ENCODE measurements around the gene SCYGR5. TPM values are rescaled to one million over a fixed set of nuclear protein-coding genes. Genes with fewer than 3 reads are reported as not detected.
A peak's percentile ranks its signal among the peaks of the same experiment; 100 is the strongest.

The SCYGR5 gene
- total and polyA plus RNA-seq, 9 donors = not detected

DNA sequence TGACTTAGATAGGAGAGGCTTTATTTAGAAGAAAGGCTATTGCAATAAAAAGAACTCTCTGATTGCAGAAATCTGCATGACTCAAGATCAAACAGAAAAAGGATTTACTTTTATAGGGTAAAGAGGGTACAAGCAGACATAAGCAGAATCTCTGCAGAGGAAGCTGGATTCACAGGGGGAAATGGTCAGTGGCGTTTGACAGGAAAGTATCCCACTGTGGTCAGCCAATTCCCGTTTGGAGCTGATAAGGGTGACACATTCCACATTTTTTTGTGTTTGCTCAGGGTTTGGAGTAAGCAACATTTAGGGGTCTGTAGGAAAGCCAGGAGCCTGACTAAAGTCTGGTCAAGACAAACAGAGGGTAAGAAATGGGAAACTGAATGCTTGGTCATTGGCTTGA lies 23.9 kb upstream of the SCYGR5 start:
- H3K9me3 ChIP-seq (replicated peaks; ENCODE audit: control insufficient read depth, low read depth, low read length) = no peaks in the 10 kb centered on the region
- no peak overlapping the region for H3K27ac ChIP-seq (ENCODE audit: low read length)
- no peaks in the 10 kb centered on the region for H3K4me1 ChIP-seq (ENCODE audit: control insufficient read depth, insufficient read depth, low read length)
- no peaks in the 10 kb centered on the region for H3K27me3 ChIP-seq (ENCODE audit: control insufficient read depth, insufficient read depth, low read length)
- H3K4me3 ChIP-seq (ENCODE audit: low read length) = no peak overlapping the region
- WGBS (ENCODE audit: insufficient coverage) = 6% methylated on average over 2 of the region's 2 CpGs
- no peak for DNase-seq
- no peaks in the 10 kb centered on the region for H3K36me3 ChIP-seq (ENCODE audit: control insufficient read depth, insufficient read depth, low read length)

- H3K36me3 ChIP-seq (ENCODE audit: control insufficient read depth, insufficient read depth, low read length) = no peaks in the 10 kb centered on the region
- H3K9me3 ChIP-seq (replicated peaks; ENCODE audit: control insufficient read depth, low read depth, low read length) = no peaks in the 10 kb centered on the region
- H3K27ac ChIP-seq (ENCODE audit: low read length) = no peak overlapping the region
- no peaks in the 10 kb centered on the region for H3K27me3 ChIP-seq (ENCODE audit: control insufficient read depth, insufficient read depth, low read length)
- no peaks in the 10 kb centered on the region for H3K4me1 ChIP-seq (ENCODE audit: control insufficient read depth, insufficient read depth, low read length)
- no peak for DNase-seq
- 79% methylated on average over 4 of the region's 5 CpGs for WGBS (ENCODE audit: insufficient coverage)
- no peak overlapping the region for H3K4me3 ChIP-seq (ENCODE audit: low read length)
Measured at GRCh38 chr2:227643990-227644551, 22.5 kb upstream of the SCYGR5 start.

- Histone ChIP-seq H3K36me3 (ENCODE audit: control insufficient read depth, insufficient read depth, low read length) (no peaks in the 10 kb centered on the region), H3K4me1 (ENCODE audit: control insufficient read depth, insufficient read depth, low read length) (no peaks in the 10 kb centered on the region), H3K27ac (ENCODE audit: low read length) (no peak overlapping the region), H3K27me3 (ENCODE audit: control insufficient read depth, insufficient read depth, low read length) (no peaks in the 10 kb centered on the region), H3K9me3 (replicated peaks; ENCODE audit: control insufficient read depth, low read depth, low read length) (no peaks in the 10 kb centered on the region), H3K4me3 (ENCODE audit: low read length) (no peak overlapping the region)
- WGBS (ENCODE audit: insufficient coverage) = no CpG with 5 or more reads among the region's 4 CpGs
- DNase-seq = no peak
Measured at GRCh38 chr2:227653419-227653818, 13.2 kb upstream of the SCYGR5 start.

DNA sequence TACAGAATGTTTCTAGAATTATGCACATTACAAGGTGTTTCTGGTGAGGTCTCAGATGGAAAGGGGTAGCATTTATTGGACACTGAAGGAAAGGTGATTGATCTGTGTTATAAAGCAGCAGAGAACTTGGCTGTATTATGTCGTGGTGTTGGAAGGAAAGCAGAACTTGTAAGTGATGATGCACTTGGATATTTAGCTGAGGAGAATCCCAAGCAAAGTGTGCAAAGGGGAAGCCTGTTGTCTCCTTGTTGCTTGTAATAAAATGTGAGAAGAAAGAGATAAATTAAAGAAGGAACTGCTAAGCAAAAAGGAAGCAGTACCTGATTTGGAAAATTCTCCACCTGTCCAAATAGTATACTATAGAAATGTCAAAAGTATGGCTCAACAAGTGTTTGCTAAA lies 12.2 kb upstream of the SCYGR5 start:
- no peaks in the 10 kb centered on the region for H3K4me1 ChIP-seq (ENCODE audit: control insufficient read depth, insufficient read depth, low read length)
- no peak overlapping the region for H3K27ac ChIP-seq (ENCODE audit: low read length)
- no peaks in the 10 kb centered on the region for H3K9me3 ChIP-seq (replicated peaks; ENCODE audit: control insufficient read depth, low read depth, low read length)
- H3K27me3 ChIP-seq (ENCODE audit: control insufficient read depth, insufficient read depth, low read length) = no peaks in the 10 kb centered on the region
- H3K4me3 ChIP-seq (ENCODE audit: low read length) = no peak overlapping the region
- no peak for DNase-seq
- 45% methylated on average over 1 of the region's 1 CpG for WGBS (ENCODE audit: insufficient coverage)
- no peaks in the 10 kb centered on the region for H3K36me3 ChIP-seq (ENCODE audit: control insufficient read depth, insufficient read depth, low read length)

DNA sequence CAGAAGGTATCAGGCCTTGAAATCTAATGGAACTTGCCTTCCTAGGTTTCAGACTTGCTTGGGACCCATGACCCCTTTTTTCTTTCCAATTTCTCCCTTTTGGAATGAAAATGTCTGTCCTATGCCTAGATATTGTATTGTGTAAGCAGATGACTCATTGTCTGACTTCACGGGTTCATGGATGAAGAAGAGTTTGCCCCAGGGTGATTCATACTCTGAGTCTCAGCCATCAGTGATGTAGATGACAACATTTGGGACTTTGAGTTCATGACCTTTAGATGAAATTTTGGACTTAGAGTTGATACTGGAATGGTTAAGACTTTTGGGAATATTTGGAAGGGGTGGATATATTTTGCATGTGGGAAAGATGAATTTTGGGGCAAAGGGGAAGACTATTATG lies 11.2 kb upstream of the SCYGR5 start:
- no peaks in the 10 kb centered on the region for H3K4me1 ChIP-seq (ENCODE audit: control insufficient read depth, insufficient read depth, low read length)
- no peaks in the 10 kb centered on the region for H3K27me3 ChIP-seq (ENCODE audit: control insufficient read depth, insufficient read depth, low read length)
- H3K4me3 ChIP-seq (ENCODE audit: low read length) = no peak overlapping the region
- no peak overlapping the region for H3K27ac ChIP-seq (ENCODE audit: low read length)
- no peaks in the 10 kb centered on the region for H3K9me3 ChIP-seq (replicated peaks; ENCODE audit: control insufficient read depth, low read depth, low read length)
- WGBS (ENCODE audit: insufficient coverage) = 18% methylated on average over 1 of the region's 1 CpG
- no peaks in the 10 kb centered on the region for H3K36me3 ChIP-seq (ENCODE audit: control insufficient read depth, insufficient read depth, low read length)
- peak; percentile 24 for DNase-seq

GRCh38 chr2:227657199-227657845 lies 9.3 kb upstream of the SCYGR5 start:
- Histone ChIP-seq H3K4me1 (ENCODE audit: control insufficient read depth, insufficient read depth, low read length) (no peaks in the 10 kb centered on the region), H3K27ac (ENCODE audit: low read length) (no peak overlapping the region), H3K27me3 (ENCODE audit: control insufficient read depth, insufficient read depth, low read length) (no peaks in the 10 kb centered on the region), H3K36me3 (ENCODE audit: control insufficient read depth, insufficient read depth, low read length) (no peaks in the 10 kb centered on the region), H3K9me3 (replicated peaks; ENCODE audit: control insufficient read depth, low read depth, low read length) (no peaks in the 10 kb centered on the region), H3K4me3 (ENCODE audit: low read length) (no peak overlapping the region)
- no CpG with 5 or more reads among the region's 8 CpGs for WGBS (ENCODE audit: insufficient coverage)
- no peak for DNase-seq

- H3K27ac ChIP-seq (ENCODE audit: low read length) = no peak overlapping the region
- no CpG with 5 or more reads among the region's 7 CpGs for WGBS (ENCODE audit: insufficient coverage)
- H3K9me3 ChIP-seq (replicated peaks; ENCODE audit: control insufficient read depth, low read depth, low read length) = no peaks in the 10 kb centered on the region
- no peak for DNase-seq
- H3K36me3 ChIP-seq (ENCODE audit: control insufficient read depth, insufficient read depth, low read length) = no peaks in the 10 kb centered on the region
- H3K4me1 ChIP-seq (ENCODE audit: control insufficient read depth, insufficient read depth, low read length) = no peaks in the 10 kb centered on the region
- H3K27me3 ChIP-seq (ENCODE audit: control insufficient read depth, insufficient read depth, low read length) = no peaks in the 10 kb centered on the region
- H3K4me3 ChIP-seq (ENCODE audit: low read length) = no peak overlapping the region
Measured at GRCh38 chr2:227661025-227661649, 5.5 kb upstream of the SCYGR5 start.

- DNase-seq = no peak
- WGBS (ENCODE audit: insufficient coverage) = 36% methylated on average over 3 of the region's 3 CpGs
- no peaks in the 10 kb centered on the region for H3K27me3 ChIP-seq (ENCODE audit: control insufficient read depth, insufficient read depth, low read length)
Measured at GRCh38 chr2:227661827-227662226, 4.8 kb upstream of the SCYGR5 start.

DNA sequence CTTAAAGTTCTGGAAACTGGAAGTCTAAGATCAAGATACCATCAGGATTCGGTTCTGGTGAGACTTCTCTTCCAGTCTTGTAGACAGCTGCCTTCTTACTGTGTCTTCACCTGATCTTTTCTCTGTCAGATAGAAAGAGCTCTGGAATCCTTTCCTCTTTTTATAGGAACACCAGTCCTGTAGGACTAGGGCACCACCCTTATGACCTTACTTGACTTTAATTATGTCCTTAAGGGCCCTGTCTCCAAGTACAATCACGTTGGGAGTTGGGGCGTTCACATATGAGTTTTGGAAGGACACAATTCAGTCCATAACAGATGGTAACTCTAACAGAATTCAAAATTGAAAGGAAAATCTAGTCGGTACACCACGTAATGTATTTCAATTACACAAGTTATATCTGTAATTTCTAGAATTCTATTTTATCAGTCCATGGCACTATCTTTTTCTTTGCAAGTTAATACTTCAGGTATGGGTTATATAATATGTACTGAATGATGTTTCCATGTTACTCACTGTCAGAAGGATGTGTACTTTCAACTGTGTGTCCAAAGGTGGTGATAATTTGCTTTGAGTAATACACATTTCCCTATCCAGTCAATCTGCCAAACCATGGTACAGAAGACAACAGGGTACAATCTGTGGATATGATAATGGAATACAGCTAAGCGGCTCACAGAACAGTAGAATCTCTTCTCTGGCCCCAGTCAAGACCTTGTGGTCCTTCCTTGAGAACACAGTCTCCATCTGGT lies 1.2 kb upstream of the SCYGR5 start:
- H3K4me1 ChIP-seq (ENCODE audit: control insufficient read depth, insufficient read depth, low read length) = no peaks in the 10 kb centered on the region
- no peak overlapping the region for H3K27ac ChIP-seq (ENCODE audit: low read length)
- H3K4me3 ChIP-seq (ENCODE audit: low read length) = no peak overlapping the region
- H3K27me3 ChIP-seq (ENCODE audit: control insufficient read depth, insufficient read depth, low read length) = no peaks in the 10 kb centered on the region
- DNase-seq = no peak
- no peaks in the 10 kb centered on the region for H3K36me3 ChIP-seq (ENCODE audit: control insufficient read depth, insufficient read depth, low read length)
- no peaks in the 10 kb centered on the region for H3K9me3 ChIP-seq (replicated peaks; ENCODE audit: control insufficient read depth, low read depth, low read length)
- 92% methylated on average over 2 of the region's 6 CpGs for WGBS (ENCODE audit: insufficient coverage)

More at GRCh38 chr2:227661827-227662226, 4.8 kb upstream of the SCYGR5 start:
- H3K9me3 ChIP-seq (replicated peaks; ENCODE audit: control insufficient read depth, low read depth, low read length) = no peaks in the 10 kb centered on the region
- H3K27ac ChIP-seq (ENCODE audit: low read length) = no peak overlapping the region
- no peak overlapping the region for H3K4me3 ChIP-seq (ENCODE audit: low read length)
- no peaks in the 10 kb centered on the region for H3K36me3 ChIP-seq (ENCODE audit: control insufficient read depth, insufficient read depth, low read length)
- no peaks in the 10 kb centered on the region for H3K4me1 ChIP-seq (ENCODE audit: control insufficient read depth, insufficient read depth, low read length)

- no CpG with 5 or more reads among the region's 3 CpGs for WGBS (ENCODE audit: insufficient coverage)
- no peaks in the 10 kb centered on the region for H3K4me1 ChIP-seq (ENCODE audit: control insufficient read depth, insufficient read depth, low read length)
- H3K4me3 ChIP-seq (ENCODE audit: low read length) = no peak overlapping the region
- H3K27me3 ChIP-seq (ENCODE audit: control insufficient read depth, insufficient read depth, low read length) = no peaks in the 10 kb centered on the region
- no peaks in the 10 kb centered on the region for H3K9me3 ChIP-seq (replicated peaks; ENCODE audit: control insufficient read depth, low read depth, low read length)
- H3K36me3 ChIP-seq (ENCODE audit: control insufficient read depth, insufficient read depth, low read length) = no peaks in the 10 kb centered on the region
- H3K27ac ChIP-seq (ENCODE audit: low read length) = no peak overlapping the region
- no peak for DNase-seq
Measured at GRCh38 chr2:227671170-227671905, 4.7 kb downstream of the SCYGR5 start.

All from muscle of leg (tissue), 11 donors.